ENCODE data around the gene QTRT2. TPM values are rescaled to one million over a fixed set of nuclear protein-coding genes. Genes with fewer than 3 reads are reported as not detected.

The QTRT2 gene
- total RNA-seq, 1 donor from 2014 or later = 35.9 TPM

GRCh38 chr3:114114719-114115118, 58.2 kb downstream of the QTRT2 start:
- no peak for TF ChIP-seq CTCF (IDR thresholded peaks at IDR 0.05; ENCODE audit: unreplicated experiment)
- no peak for DNase-seq (ENCODE audit: low spot score, unreplicated experiment)
- Mint-ChIP-seq H3K27me3 (no peaks in the 10 kb centered on the region), H3K9me3 (ENCODE audit: low read depth) (no peaks in the 10 kb centered on the region), H3K36me3 (ENCODE audit: insufficient read depth) (no peaks in the 10 kb centered on the region), H3K4me1 (ENCODE audit: low read depth) (peaks cover 4% of the 10 kb centered on the region), H3K4me3 (ENCODE audit: low read depth) (no peak overlapping the region), H3K27ac (no peak overlapping the region)

- no peak for DNase-seq (ENCODE audit: low spot score, unreplicated experiment)
- Mint-ChIP-seq H3K4me3 (ENCODE audit: low read depth) (no peak overlapping the region), H3K27me3 (no peaks in the 10 kb centered on the region), H3K36me3 (ENCODE audit: insufficient read depth) (no peaks in the 10 kb centered on the region), H3K27ac (no peak overlapping the region), H3K4me1 (ENCODE audit: low read depth) (peaks cover 4% of the 10 kb centered on the region), H3K9me3 (ENCODE audit: low read depth) (no peaks in the 10 kb centered on the region)
- TF ChIP-seq CTCF (IDR thresholded peaks at IDR 0.05; ENCODE audit: unreplicated experiment) = no peak
These were observed 58.6 kb downstream of the QTRT2 start for GRCh38 chr3:114115143-114115542.

GRCh38 chr3:114119776-114120175, 63.2 kb downstream of the QTRT2 start:
- H3K4me3 Mint-ChIP-seq (ENCODE audit: low read depth) = no peak overlapping the region
- no peak overlapping the region for H3K27ac Mint-ChIP-seq
- no peak for TF ChIP-seq CTCF (IDR thresholded peaks at IDR 0.05; ENCODE audit: unreplicated experiment)
- no peaks in the 10 kb centered on the region for H3K4me1 Mint-ChIP-seq (ENCODE audit: low read depth)
- no peaks in the 10 kb centered on the region for H3K27me3 Mint-ChIP-seq
- DNase-seq (ENCODE audit: low spot score, unreplicated experiment) = no peak
- no peaks in the 10 kb centered on the region for H3K36me3 Mint-ChIP-seq (ENCODE audit: insufficient read depth)
- H3K9me3 Mint-ChIP-seq (ENCODE audit: low read depth) = no peaks in the 10 kb centered on the region

GRCh38 chr3:114120211-114120610, 63.7 kb downstream of the QTRT2 start:
- Mint-ChIP-seq H3K4me1 (ENCODE audit: low read depth) (no peaks in the 10 kb centered on the region), H3K36me3 (ENCODE audit: insufficient read depth) (no peaks in the 10 kb centered on the region), H3K9me3 (ENCODE audit: low read depth) (no peaks in the 10 kb centered on the region), H3K27me3 (no peaks in the 10 kb centered on the region), H3K4me3 (ENCODE audit: low read depth) (no peak overlapping the region), H3K27ac (no peak overlapping the region)
- DNase-seq (ENCODE audit: low spot score, unreplicated experiment) = no peak
- no peak for TF ChIP-seq CTCF (IDR thresholded peaks at IDR 0.05; ENCODE audit: unreplicated experiment)

GRCh38 chr3:114122027-114122709, 65.6 kb downstream of the QTRT2 start:
- no peaks in the 10 kb centered on the region for H3K36me3 Mint-ChIP-seq (ENCODE audit: insufficient read depth)
- no peak overlapping the region for H3K4me3 Mint-ChIP-seq (ENCODE audit: low read depth)
- H3K4me1 Mint-ChIP-seq (ENCODE audit: low read depth) = no peaks in the 10 kb centered on the region
- H3K27ac Mint-ChIP-seq = no peak overlapping the region
- no peak for DNase-seq (ENCODE audit: low spot score, unreplicated experiment)
- no peaks in the 10 kb centered on the region for H3K9me3 Mint-ChIP-seq (ENCODE audit: low read depth)
- TF ChIP-seq CTCF (IDR thresholded peaks at IDR 0.05; ENCODE audit: unreplicated experiment) = no peak
- H3K27me3 Mint-ChIP-seq = no peaks in the 10 kb centered on the region
